Type B pancreatic cell (in vitro differentiated cells): ENCODE measurements around the gene E4F1. TPM values are rescaled to one million over a fixed set of nuclear protein-coding genes. Genes with fewer than 3 reads are reported as not detected.

Experiments used
- DNase-seq: peaks from one replicate; pipeline ENCODE4 v3.0.0; 2021; ENCODE audit warnings: mixed read lengths; ENCODE audit not compliant: unreplicated experiment; ENCODE audit errors: extremely low spot score
- H3K27ac Mint-ChIP-seq: 2 replicates; pipeline ENCODE4 v1.8.0; 2021; ENCODE audit warnings: mild to moderate bottlenecking, mixed read lengths
- H3K27me3 Mint-ChIP-seq: 2 replicates; pipeline ENCODE4 v1.8.0; 2021; ENCODE audit warnings: mixed read lengths
- H3K36me3 Mint-ChIP-seq: 2 replicates; pipeline ENCODE4 v1.8.0; 2021; ENCODE audit warnings: mixed read lengths
- H3K4me1 Mint-ChIP-seq: one replicate; pipeline ENCODE4 v1.8.0; 2021; ENCODE audit warnings: mixed read lengths; ENCODE audit not compliant: unreplicated experiment
- H3K4me3 Mint-ChIP-seq: 2 replicates; pipeline ENCODE4 v1.8.0; 2021; ENCODE audit warnings: mild to moderate bottlenecking, mixed read lengths
- H3K9me3 Mint-ChIP-seq: 2 replicates; pipeline ENCODE4 v1.8.0; 2021; ENCODE audit warnings: mixed read lengths
- total RNA-seq: library from RNA; stranded (reverse); gene quantifications from 2 replicates; pipeline ENCODE4 v1.2.1, GENCODE V29; 2021; ENCODE audit warnings: low replicate concordance
- TF ChIP-seq, protein P1 (sequence below): fragments of 200-600 bp; sonication (generic); conservative IDR thresholded peaks from 2 replicates; pipeline ENCODE4 v1.5.0; 2021; ENCODE audit warnings: antibody characterized with exemption, mild to moderate bottlenecking

Gene E4F1
- total RNA-seq, 1 donor from 2014 or later = 30.4 TPM

DNA sequence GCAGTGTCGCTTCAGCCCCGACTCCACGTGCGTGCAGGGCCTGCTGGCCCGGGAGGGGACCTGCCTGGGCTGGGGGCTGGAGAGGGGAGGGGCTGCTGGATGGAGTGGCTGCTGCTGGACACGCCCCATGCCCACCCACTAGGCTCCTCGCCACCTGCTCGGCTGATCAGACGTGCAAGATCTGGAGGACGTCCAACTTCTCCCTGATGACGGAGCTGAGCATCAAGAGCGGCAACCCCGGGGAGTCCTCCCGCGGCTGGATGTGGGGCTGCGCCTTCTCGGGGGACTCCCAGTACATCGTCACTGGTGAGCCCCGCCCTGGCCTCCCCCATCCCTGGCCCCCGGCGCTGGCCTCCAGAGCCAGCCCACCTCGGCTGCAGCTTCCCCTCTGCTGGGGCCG, 15.1 kb upstream of the E4F1 start:
- no peak for DNase-seq
- H3K36me3 Mint-ChIP-seq = peaks cover 4% of the 10 kb centered on the region
- peaks cover 22% of the 10 kb centered on the region for H3K4me1 Mint-ChIP-seq
- H3K4me3 Mint-ChIP-seq = no peak overlapping the region
- TF ChIP-seq, protein P1, sequence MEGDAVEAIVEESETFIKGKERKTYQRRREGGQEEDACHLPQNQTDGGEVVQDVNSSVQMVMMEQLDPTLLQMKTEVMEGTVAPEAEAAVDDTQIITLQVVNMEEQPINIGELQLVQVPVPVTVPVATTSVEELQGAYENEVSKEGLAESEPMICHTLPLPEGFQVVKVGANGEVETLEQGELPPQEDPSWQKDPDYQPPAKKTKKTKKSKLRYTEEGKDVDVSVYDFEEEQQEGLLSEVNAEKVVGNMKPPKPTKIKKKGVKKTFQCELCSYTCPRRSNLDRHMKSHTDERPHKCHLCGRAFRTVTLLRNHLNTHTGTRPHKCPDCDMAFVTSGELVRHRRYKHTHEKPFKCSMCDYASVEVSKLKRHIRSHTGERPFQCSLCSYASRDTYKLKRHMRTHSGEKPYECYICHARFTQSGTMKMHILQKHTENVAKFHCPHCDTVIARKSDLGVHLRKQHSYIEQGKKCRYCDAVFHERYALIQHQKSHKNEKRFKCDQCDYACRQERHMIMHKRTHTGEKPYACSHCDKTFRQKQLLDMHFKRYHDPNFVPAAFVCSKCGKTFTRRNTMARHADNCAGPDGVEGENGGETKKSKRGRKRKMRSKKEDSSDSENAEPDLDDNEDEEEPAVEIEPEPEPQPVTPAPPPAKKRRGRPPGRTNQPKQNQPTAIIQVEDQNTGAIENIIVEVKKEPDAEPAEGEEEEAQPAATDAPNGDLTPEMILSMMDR = no peak
- no peaks in the 10 kb centered on the region for H3K27me3 Mint-ChIP-seq
- H3K9me3 Mint-ChIP-seq = no peaks in the 10 kb centered on the region
- no peak overlapping the region for H3K27ac Mint-ChIP-seq

DNA sequence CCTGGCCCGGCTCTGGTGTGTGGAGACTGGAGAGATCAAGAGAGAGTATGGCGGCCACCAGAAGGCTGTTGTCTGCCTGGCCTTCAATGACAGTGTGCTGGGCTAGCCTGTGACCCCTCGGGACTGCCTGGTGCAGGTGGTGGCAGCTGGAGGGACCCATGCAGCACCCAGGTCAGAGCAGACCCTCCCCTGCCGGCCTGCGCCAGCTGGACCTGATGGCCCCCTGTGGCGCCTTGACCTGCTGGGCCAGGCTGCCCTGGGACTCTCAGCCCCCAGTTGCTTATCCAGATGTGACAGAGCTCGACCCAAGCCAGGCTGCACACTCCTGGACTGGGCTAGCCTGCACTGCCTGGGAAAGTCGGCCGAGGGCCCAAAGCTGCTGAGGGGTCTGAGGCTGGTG, 14.6 kb upstream of the E4F1 start:
- no peak for DNase-seq
- Mint-ChIP-seq H3K9me3 (no peaks in the 10 kb centered on the region), H3K4me1 (peaks cover 25% of the 10 kb centered on the region), H3K27me3 (no peaks in the 10 kb centered on the region), H3K27ac (no peak overlapping the region), H3K36me3 (peaks cover 4% of the 10 kb centered on the region), H3K4me3 (no peak overlapping the region)
- TF ChIP-seq, protein P1 = no peak

DNA sequence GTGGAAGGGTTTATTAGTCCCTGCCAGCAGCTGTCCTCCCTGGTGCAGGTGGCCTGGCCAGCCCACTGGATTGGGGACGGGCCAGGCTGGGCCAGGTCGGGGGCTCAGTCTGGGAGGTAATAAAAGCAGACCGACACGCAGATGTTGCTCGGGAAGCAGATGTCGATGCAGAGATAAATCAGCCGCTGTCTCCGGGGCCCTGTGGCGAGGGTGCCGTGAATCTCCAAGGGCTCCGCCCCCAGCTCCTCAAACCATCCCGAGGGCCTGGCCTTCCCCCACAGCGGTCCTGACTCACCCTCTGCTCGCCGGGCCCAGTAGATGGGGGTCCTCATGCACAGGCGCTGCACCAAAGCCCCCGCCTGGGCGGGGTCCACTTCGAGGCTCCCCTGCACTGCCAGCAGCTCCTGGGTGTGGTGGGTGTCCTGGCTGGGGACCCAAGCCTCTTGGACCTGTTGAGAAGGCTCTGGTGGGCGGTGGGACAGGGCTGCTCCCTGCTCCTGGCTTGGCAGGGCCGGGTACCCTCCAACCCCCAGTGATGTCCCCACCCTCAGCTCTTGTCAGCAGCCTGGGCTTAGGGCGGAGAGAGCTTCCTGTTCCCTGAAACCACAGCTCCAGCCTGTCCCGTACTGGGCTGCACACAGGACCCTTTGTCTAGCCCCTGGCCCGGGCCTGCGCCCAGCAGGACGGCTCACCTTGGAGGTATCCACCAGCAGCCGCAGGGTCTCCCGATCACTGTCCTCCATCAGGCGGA, 14.0 kb upstream of the E4F1 start:
- TF ChIP-seq, protein P1 = no peak
- no peak overlapping the region for H3K27ac Mint-ChIP-seq
- no peak for DNase-seq
- peaks cover 4% of the 10 kb centered on the region for H3K36me3 Mint-ChIP-seq
- H3K4me1 Mint-ChIP-seq = peaks cover 24% of the 10 kb centered on the region
- H3K27me3 Mint-ChIP-seq = no peaks in the 10 kb centered on the region
- H3K4me3 Mint-ChIP-seq = no peak overlapping the region
- no peaks in the 10 kb centered on the region for H3K9me3 Mint-ChIP-seq

DNA sequence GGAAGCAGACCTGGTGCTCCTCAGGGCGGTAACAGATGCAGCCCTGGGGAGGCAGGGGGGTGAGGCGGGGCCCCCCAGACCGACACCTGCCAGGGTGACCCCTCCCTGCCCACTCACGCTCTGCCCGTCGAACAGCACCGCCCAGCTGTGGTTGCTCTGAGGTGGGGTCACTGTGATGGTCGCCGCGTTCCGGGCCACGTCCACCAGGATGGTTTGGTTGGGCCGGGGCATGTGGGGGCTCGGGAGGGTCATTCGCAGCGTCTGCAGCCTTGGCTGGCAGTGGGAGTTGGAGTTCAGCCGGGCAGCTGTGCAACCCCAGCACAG, 13.4 kb upstream of the E4F1 start:
- peaks cover 21% of the 10 kb centered on the region for H3K4me1 Mint-ChIP-seq
- DNase-seq = no peak
- no peaks in the 10 kb centered on the region for H3K9me3 Mint-ChIP-seq
- TF ChIP-seq, protein P1 = no peak
- peaks cover 4% of the 10 kb centered on the region for H3K36me3 Mint-ChIP-seq
- no peaks in the 10 kb centered on the region for H3K27me3 Mint-ChIP-seq
- no peak overlapping the region for H3K4me3 Mint-ChIP-seq
- H3K27ac Mint-ChIP-seq = no peak overlapping the region

DNA sequence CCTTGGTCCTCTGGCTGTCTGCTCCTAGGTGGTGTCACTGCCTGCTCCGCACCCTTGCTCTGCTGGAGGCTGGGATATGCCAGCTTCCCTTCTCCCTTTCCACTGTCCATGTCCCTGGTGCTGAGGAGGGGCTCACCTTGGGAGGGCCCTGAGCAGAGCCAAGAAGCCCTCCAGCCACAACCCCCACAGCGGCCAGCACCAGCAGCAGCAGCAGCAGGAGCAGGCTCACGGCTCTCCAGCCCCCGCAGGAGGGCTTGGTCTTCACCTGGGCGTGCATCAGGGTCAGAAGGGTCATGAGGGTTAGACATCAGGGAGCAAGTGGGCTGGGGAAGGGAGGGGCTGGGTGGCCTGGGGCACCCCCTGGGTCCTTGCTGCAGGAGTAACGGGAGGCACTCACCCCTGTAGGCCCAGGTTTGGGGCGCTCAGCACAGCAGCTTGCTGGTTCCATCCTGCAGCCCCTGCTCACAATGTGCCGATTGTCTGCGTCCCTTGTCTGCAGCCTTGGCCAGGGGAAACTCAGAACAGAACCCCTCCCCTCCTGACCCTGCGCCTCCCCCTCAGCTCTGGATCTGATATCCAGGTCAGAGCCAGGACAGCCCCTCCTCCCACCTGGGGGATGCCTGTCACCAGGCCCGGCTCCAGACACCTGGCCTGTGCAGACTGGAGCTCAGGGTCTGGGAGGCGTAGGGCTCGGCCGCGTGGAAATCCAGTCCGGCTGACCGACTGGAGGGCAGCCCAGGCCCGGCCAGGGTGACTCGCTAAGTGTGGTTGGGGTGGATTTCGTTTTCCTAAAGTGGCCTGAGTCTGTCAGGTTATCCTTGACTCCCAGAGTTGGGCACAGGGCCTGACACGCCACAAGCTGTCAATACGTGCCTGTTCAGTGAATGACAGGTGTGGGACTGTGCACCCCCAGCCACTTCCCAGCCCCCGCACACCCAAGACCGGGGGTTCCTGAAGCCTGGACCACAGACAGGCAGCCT, 12.7 kb upstream of the E4F1 start, which contains the start of gene BRICD5:
TSS of gene BRICD5 (minus strand) at position 478 of the 980 bp plus-strand sequence. CDS start at position 448, 30 bp downstream.
- no peaks in the 10 kb centered on the region for H3K27me3 Mint-ChIP-seq
- H3K4me1 Mint-ChIP-seq = peaks cover 21% of the 10 kb centered on the region
- peak within 1 kb of the TSS; percentile 58 for H3K4me3 Mint-ChIP-seq
- no peak for DNase-seq
- no peaks in the 10 kb centered on the region for H3K9me3 Mint-ChIP-seq
- TF ChIP-seq, protein P1 = no peak
- H3K36me3 Mint-ChIP-seq = peaks cover 4% of the 10 kb centered on the region
- no peak within 1 kb of the TSS for H3K27ac Mint-ChIP-seq
